ENCODE data around the gene LARGE1.
"Not testable (repeated sequence)": the region's sequence is repeated elsewhere in the genome, so short reads cannot be mapped to it uniquely, and the experiment has no call there.

The LARGE1 gene

DNA sequence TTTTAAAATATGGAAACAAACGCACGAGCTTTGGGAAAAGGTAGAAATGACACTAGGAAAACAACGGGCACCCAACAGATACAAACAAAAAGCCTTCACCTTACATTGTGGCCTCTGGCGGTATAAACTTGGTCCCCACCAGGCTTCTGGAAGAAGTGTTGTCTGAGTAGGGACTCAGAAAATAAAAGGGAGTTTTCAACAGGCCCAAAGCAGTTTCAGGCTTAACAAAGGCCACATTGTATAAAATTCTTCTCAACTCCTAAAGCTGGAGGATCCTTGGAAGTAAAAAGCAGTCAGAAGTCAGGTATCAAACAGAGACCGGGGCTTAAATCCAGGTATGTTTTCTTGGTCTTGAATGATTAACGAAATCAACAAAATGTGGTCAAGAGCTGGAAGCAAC, 61.0 kb downstream of the LARGE1 start:
- in situ Hi-C loops (cut with HindIII; ENCODE audit: low sequenced_read_pairs): no loop called here

DNA sequence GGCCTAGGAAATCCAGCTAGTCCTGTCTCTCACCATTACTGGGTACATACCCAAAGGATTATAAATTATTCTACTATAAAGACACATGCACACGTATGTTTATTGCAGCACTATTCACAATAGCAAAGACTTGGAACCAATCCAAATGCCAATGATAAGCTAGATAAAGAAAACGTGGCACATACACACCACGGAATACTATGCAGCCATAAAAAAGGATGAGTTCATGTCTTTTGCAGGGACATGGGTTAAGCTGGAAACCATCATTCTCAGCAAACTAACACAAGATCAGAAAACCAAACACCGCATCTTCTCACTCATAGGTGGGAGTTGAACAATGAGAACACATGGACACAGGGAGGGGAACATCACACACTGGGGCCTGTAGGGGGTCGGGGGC, 61.6 kb downstream of the LARGE1 start:
- in situ Hi-C loops (cut with HindIII; ENCODE audit: low sequenced_read_pairs): not testable (repeated sequence)

DNA sequence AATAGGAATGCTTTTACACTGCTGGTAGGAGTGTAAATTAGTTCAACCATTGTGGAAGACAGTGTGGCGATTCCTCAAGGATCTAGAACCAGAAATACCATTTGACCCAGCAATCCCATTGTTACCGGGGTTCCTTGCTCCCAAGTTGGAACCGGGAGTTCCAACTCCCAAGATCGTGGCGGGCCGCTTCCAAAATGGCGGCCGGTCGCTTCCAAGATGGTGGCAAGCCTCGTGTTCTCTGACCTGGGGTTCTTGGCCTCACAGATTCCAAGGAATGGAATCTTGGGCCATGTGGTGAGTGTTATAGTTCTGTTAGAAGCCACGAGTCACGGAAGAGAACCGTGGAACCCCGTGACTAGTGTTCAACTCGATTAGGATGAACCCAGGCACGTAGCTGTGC, 62.5 kb downstream of the LARGE1 start:
- in situ Hi-C loops (cut with HindIII; ENCODE audit: low sequenced_read_pairs): not testable (repeated sequence)

DNA sequence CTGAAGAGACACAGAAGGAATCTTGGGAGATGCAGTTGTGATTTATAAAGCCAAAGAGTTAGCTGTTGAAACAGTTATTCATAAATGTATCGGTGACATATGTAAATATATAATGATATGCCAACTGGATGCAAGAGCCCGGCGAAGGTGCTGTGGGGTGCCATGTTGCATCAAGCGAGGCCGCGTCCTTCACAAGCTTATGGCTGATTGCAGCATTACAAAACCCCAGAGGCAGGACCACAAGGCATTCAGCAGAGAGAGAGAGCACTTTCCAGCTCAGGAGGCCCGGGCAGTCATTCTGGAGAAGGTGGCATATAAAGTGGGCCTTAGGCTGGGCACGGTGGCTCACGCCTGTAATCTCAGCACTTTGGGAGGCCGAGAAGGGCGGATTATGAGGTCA, 65.6 kb downstream of the LARGE1 start:
- in situ Hi-C loops (cut with HindIII; ENCODE audit: low sequenced_read_pairs): no loop called here

DNA sequence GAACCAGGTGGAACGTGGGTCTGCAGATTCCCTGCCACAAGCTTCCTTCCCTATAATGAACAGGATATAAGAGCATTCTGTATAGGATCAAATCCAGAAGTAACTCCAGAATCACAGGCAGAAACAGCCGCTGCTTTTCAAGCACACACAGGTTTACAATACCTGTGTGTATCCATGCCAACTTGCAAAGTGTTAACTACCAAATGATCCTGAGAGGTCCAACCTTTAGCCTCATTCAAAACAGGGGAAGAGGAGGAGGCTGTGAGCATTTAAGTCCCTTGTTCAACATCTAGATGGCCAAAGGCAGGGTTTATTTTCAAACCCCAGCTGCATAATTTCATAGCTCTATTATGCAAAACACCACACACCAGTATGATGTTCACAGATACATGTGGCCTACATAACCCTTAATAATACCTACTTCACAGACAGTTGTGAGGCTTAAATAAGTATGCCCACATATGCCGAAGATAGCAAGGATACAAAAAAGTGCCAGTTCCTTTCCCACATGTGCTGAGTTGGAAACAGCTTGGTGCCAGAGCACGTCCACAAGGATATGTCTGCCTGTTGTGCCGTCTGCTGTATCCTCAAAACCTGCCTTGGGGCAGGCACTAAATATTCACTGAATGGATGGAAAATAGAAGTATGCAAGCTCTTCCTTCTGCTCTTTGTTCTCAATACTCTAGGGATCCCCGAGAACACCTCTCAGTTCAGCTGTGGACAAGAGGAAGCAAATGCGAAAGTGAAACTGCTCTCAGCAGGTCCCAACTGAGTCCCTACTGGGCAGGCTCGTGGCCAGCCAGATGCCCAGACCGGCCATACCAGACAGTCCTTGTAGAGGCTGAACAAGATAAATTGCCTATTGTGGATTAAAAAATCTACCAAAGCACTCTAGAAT, 66.8 kb downstream of the LARGE1 start:
- in situ Hi-C loops (cut with HindIII; ENCODE audit: low sequenced_read_pairs): no loop called here

DNA sequence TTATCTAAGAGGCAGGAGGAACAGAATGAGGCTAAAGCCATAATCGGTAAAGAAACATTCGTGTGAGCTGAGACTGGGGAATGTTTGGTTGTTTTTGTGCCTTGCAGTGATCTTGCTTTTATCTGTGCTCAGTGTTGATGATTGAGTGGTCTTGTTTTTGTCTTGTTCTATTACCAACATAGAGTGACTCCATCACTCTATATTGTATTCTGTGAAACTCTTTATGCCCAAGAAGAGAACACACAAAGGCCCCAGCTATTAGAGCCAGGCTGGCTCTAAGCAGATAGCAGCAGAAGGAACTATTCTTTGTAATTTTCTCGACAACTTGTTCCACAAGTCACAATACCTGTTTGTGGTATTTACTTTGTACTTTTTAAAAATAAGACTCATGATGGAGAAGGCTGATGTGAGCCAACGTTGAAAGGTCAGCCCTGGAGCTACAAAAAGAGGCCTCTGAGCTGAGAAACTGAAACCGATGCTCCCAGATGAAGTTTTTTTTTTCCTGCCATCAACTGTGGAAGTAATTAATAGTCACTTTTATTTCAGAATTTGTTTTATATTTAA, 68.4 kb downstream of the LARGE1 start:
- in situ Hi-C loops (cut with HindIII; ENCODE audit: low sequenced_read_pairs): no loop called here

DNA sequence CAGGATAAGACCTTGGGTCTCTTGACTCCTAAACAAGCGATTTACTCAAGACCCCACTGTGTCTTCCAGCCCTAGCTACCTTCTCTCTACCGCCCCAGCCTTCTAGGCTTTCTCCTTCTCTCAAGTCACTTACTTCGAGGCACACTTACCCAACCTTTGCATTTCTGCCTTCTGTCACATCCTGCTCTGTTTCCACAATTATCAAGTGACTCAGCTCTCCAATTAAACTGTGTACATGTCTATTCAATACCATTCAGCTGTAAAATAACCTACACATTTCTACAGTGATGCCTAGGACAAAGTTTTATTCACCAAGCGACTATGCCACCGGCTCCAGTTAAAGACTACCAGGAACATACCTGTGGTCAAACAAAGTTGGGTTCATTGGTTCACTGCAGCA, 69.0 kb downstream of the LARGE1 start:
- in situ Hi-C loops (cut with HindIII; ENCODE audit: low sequenced_read_pairs): no loop called here

DNA sequence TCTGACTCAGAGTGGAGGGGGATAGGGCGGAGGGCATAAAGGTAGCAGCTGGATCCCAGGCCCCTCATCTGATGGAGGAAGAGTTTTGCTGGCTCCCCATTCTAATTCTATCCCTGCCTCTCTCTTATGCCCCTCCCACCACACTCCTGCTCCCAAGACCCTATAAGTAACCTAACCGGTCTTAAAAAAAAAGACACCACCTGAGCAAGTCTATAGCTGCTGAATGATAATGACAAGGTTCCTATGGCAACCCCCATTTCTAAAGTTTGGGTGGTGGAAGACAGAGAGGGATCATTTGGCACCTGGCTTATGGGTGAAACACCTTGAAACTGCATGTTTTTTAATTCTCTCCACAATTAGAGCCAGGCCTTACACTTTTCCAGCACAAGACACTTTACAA, 69.6 kb downstream of the LARGE1 start:
- in situ Hi-C loops (cut with HindIII; ENCODE audit: low sequenced_read_pairs): no loop called here

DNA sequence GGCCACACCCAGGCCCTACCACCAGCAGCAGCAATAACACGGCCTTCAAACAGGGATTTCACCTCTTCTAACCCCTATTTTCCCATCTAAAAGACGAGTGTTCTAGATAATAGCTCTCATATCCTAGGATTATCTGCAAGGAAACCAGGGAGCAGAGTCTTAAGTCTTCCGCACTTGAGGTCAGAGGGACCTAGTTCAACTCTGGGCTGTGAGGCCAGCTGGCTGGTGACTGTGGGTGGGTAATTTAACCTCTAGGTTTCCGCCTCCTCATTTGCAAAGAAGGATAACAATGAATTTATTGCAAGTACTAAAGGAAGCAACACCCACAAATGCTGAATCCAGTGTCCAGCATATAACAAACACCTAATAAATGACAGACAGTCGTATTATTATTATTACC, 70.1 kb downstream of the LARGE1 start:
- in situ Hi-C loops (cut with HindIII; ENCODE audit: low sequenced_read_pairs): no loop called here

DNA sequence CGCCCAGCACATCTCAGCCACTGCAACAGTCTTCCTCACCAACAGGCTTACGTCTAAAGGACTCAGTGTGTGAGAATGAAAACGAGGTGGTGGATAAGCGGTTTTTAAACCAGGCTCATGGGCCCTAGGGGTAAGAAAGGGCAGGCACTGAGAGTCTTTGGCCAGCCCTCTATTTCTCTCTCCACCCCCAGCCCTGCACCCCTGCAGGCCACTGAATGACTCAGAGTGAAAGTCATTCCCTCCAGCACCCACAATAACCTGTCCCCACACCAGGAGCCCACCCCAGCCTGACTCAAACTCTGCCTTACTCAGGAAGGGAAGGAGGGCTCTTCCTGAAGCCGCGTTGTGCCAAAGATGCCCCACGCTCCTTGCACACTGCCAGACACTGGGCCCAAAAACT, 72.0 kb downstream of the LARGE1 start:
- in situ Hi-C loops (cut with HindIII; ENCODE audit: low sequenced_read_pairs): no loop called here

DNA sequence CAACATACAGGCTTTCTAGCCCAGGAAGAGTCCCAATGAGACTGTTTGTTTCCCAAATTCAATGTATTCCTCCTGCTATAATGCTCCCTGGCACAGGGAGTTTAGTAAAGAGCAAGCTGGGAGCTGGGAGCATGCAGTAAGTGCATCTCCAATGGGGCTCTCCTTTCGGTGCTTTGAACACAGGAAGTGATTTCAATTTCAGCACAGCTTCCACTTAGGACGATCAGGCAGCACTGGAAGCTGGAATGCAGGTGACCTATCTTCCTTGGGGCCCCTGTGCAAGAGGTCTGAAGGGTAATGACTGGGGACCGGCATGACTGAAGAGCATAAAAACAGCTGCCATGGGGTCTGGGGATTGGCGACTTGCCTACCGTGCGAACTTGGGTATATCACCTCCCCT, 76.0 kb downstream of the LARGE1 start:
- in situ Hi-C loops (cut with HindIII; ENCODE audit: low sequenced_read_pairs): no loop called here

DNA sequence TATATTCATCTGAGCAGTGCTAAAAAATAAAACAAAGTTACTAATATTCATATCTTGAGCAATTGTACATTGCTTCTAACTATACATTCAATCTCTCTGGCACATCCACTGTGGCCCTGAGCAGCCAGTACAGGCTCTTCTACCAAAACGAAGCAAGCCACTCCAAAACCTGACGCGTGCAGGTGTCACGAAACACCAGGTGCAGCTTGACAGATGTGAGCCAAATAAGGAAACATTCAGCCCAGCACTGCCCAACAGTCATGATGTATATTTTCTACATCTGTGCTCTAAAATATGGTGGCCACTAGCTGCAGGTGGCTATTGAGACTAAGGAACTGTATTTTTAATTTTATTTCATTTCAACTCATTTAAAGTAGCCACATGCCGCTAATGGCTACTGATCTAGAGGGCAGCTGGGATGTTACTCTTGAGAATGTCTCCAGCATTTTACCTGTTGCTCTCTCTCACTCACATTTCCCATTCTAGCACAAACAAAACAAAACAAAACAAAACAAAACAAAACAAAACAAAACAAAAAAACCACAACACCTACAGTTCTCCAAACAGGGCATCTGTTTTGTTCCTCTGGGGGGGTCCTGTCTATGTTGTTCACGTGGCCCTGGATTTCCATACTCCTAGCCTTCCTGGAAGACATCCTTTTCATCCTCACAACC, 77.7 kb downstream of the LARGE1 start:
- in situ Hi-C loops (cut with HindIII; ENCODE audit: low sequenced_read_pairs): no loop called here

DNA sequence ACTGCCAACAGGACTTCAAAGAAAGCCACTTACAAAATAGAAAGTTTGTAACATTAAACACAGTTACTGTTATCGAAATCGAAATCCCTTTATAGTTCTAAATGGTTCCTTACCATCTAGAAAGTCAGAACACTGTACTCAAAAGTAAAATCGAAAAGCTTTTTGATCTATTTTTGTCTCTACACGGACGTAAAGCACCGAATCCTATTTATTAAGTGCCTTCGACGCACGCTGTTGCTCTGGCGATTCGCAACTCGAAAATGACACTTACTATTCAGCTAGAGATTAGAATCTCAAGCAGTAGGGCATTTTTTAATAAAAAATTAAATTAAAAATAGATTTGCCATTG, 78.3 kb downstream of the LARGE1 start:
- in situ Hi-C loops (cut with HindIII; ENCODE audit: low sequenced_read_pairs): no loop called here

DNA sequence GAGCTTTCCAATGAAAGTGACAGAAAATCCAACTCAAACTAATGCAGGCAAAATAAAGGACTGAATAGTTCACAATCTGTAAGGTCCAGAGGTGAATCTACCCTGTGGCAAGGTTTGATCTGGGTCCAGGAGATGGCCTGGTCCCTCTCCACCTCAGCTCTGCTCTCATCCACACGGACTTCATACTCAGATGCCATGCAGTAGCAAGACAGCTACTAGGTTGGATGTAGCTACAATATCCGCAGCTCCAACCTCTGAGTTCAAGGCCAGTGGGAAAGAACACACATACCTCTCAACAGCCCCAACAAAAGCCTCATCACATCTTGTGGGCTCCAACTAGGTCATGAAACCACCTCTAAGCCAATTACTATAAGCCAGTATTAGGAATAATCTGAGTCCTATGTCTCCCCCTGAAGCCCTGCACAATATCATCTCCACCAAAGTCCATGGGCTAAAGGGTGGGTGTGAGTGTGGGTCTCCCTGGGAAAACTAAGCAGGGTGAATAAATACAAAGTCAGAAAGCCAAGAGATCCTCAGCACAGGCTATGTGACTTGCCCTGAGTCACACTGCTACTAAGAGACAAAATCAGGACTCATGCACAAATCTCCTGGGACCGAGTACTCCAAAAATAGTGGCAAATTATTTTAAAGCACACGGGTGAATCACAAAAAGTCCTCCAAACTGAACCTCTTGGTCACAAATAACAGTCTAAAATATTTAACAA, 78.8 kb downstream of the LARGE1 start:
- in situ Hi-C loops (cut with HindIII; ENCODE audit: low sequenced_read_pairs): no loop called here

DNA sequence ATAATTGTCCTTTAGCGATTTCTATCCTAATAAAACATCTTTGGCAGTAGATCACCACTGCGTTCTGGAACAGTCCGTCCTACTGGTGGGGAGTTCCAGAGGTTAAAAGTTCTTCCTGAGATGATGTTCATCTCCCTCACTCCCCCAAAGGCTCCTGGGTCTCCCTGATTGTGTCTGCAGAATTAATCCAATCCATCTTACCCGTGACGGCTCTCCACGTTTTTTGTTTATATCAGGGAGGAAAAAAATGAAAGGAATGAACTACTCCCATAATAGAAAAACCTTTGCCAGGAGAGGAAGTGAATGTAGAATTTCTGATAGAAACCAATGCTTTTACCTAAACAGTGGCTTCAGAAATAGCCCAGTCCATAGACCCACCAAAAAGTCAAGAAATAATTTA, 81.6 kb downstream of the LARGE1 start:
- in situ Hi-C loops (cut with HindIII; ENCODE audit: low sequenced_read_pairs): loop anchor here (10.0 kb wide), 1 partner anchor 56 kb away; no protein-coding TSS in a partner anchor

DNA sequence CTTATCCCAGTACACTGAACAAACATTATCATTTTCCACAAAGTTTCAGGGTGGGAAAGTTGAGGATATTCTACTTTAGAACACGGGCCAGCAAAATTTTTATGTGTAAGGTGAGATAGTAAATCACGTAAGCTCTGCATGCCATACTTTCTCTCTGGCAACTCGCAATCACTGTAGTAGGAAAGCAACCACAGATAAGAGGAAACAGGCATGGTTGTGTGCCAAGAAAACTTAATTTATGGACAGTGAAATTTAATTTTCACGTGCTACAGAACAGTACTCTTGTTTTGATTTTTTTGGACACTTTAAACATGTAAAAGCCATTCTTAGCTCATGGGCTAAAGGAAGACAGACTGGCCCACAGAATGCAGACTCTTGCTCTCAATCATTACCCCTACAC, 82.5 kb downstream of the LARGE1 start:
- in situ Hi-C loops (cut with HindIII; ENCODE audit: low sequenced_read_pairs): loop anchor here (10.0 kb wide), 1 partner anchor 57 kb away; no protein-coding TSS in a partner anchor

DNA sequence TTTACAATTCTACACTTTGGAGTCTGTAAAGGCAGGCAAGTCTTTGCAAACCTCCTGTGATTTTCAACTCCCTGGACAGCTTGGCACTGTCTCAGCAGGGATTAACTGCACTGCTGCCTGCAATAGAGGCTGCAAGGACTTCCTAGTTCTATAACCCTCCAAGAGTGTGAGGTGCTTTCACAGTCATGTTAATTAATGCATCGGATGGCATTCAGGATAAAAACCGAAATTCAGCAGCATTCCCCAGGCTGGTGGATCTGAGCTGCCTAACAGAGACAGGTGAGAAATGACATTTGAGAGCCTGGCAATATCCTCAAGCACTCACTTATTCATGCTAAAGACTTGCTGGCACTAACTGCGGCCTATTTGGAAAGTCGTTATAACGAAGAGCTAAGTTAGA, 85.0 kb downstream of the LARGE1 start:
- in situ Hi-C loops (cut with HindIII; ENCODE audit: low sequenced_read_pairs): loop anchor here (10.0 kb wide), 1 partner anchor 60 kb away; no protein-coding TSS in a partner anchor

DNA sequence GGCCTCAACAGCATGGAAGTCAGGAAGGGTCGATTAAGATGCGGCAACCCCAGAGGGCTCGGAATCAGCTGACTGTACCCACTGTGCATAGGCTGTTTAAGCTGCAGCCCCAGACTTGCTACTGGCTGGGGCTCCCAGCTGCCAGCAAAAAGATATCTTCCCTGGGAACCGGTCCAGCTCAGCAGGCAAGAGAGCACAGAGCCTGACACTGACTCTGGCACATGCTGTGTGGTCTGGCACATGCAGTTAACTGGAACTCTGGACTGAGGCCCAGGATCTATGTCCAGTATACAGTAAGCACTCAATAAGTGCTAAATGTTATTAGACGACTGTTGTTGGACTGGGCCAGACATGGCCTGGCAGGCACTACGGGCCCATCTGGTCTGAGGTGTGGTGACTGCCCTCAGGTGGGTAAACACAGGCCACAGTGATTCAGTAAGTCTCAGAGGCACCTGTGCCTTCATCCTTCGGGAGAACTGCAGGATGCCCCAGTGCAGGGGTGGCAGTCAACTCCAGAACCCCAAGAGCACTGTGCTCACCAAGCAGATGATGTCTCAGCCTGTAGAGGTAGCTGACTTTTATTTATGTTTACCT, 87.6 kb downstream of the LARGE1 start:
- in situ Hi-C loops (cut with HindIII; ENCODE audit: low sequenced_read_pairs): loop anchor here (10.0 kb wide), 1 partner anchor 62 kb away; no protein-coding TSS in a partner anchor

DNA sequence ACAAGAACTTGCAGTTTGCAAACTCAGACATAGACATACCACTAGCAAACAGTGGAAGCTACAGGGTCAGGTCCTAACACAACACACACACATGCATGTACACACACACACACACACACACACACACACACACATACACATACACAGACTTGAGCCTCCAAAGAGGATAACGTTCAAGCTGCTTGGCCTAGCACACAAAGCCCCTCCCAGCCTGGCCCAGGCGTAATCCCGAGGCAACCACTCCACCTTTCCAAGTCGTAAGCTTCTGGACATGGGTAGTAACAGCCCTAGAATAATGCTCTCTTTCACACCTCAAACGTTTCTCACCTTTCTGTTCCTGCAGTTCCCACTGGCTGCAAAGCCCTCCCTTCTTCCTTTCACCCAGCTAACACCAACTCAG, 88.6 kb downstream of the LARGE1 start:
- in situ Hi-C loops (cut with HindIII; ENCODE audit: low sequenced_read_pairs): loop anchor here (10.0 kb wide), 1 partner anchor 63 kb away; no protein-coding TSS in a partner anchor

DNA sequence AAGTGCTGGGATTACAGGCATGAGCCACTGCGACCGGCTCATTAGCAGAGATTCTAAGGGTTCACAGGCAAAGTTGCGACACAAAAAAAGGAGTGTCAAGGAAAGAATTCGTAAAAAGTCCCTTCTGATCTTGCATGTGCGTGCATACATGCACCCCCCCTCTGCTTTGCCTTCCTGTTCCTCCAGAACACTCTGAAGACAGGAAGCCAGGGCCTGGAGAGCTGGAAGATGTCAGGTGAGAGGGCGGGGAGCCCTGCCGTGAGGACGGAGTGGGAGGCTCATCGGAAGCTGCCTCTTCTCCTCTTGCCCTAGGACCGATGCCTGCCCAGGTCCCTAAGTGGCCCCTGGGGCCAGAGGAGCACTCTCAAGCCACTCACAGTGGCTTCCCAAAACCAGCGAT, 89.1 kb downstream of the LARGE1 start:
- in situ Hi-C loops (cut with HindIII; ENCODE audit: low sequenced_read_pairs): loop anchor here (10.0 kb wide), 1 partner anchor 64 kb away; no protein-coding TSS in a partner anchor

Measured in DLD1 (cell line).